ENCODE results near the gene PROP1. TPM values are rescaled to one million over a fixed set of nuclear protein-coding genes. Genes with fewer than 3 reads are reported as not detected.

Gene PROP1
- total and polyA plus RNA-seq, 4 donors, result not detected

DNA sequence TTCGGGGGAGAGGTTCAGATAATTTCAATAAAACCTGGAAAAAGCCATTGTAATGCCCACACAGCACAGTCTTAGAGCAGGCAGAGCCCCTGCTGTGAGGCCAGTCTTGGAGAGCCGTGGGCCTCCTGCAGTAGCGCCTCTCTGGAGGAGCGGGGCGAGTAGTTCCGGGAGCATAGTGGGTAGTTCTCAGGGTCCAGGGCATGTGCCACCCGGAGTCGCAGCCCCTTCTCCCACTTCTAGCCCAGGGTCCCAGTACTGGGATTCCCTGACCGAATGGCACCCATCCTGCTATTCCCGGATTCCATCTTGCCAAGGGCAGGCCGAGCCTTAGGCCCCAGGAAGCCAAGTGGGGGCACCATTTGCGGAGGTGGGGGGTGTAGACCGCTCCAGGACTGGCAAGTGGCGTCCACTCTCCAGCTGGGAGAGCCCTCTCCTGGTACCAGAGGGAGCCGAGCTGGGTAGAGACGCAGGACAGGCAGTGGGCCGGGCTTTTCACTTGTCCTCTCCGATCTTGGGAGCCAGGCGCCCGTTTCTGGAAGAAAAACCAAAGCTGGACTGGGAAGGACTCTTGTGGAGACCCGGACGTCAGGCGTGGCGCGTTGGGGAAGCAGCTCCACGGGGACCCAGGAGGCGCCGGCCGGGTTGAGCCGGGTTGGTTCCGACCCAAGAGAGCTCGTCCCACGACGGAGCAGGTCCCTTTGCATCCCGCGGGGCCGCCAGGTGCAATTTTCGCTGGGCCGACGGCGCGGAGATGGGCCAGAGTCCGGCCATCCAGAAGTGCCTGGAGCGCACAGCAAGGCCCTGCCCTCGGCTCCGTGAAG is 12.1 kb downstream of the PROP1 start:
- no peaks in the 10 kb centered on the region for H3K36me3 ChIP-seq (ENCODE audit: control insufficient read depth in 4 of 4, insufficient read depth in 3 of 4, low read depth in 1 of 4, low read length in 3 of 4)
- no peak for DNase-seq (ENCODE audit: low spot score)
- TF ChIP-seq EGR1 (IDR thresholded peaks at IDR 0.05; ENCODE audit: low read depth in 2 of 2) (no peak), CTCF (IDR thresholded peaks at IDR 0.05; ENCODE audit: low read depth, low read length, missing input control) (no peak), HNF4G (IDR thresholded peaks at IDR 0.05) (no peak), TAF1 (conservative IDR thresholded peaks at IDR 0.05) (no peak), FOXA1 (IDR thresholded peaks at IDR 0.05) (no peak), HNF4A (conservative IDR thresholded peaks at IDR 0.05) (no peak), RAD21 (IDR thresholded peaks at IDR 0.05) (no peak), REST (IDR thresholded peaks at IDR 0.05) (no peak)
- TF ChIP-seq, protein P1, sequence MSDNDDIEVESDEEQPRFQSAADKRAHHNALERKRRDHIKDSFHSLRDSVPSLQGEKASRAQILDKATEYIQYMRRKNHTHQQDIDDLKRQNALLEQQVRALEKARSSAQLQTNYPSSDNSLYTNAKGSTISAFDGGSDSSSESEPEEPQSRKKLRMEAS (IDR thresholded peaks at IDR 0.05), result no peak
- H3K4me1 ChIP-seq (ENCODE audit: control insufficient read depth in 4 of 4, insufficient read depth in 4 of 4, low read length in 3 of 4), result peaks cover 0 to 6% (median 2%) of the 10 kb centered on the region in 4 donors
- peaks cover 0 to 3% (median 0%) of the 10 kb centered on the region in 4 donors for H3K9me3 ChIP-seq (ENCODE audit: control insufficient read depth in 4 of 4, low read length in 3 of 4)
- 22% methylated on average over 46 of the region's 46 CpGs for WGBS
- no peak overlapping the region for H3K4me3 ChIP-seq (ENCODE audit: low read depth in 1 of 3, low read length in 3 of 3)
- H3K9ac ChIP-seq (ENCODE audit: low read depth in 1 of 2, low read length in 2 of 2), result no peak overlapping the region
- H3K27ac ChIP-seq (ENCODE audit: low read depth in 1 of 2, low read length in 2 of 2), result no peak overlapping the region
- peaks cover 2 to 10% (median 4%) of the 10 kb centered on the region in 4 donors for H3K27me3 ChIP-seq (ENCODE audit: control insufficient read depth in 4 of 4, insufficient read depth in 4 of 4, low read length in 3 of 4)

DNA sequence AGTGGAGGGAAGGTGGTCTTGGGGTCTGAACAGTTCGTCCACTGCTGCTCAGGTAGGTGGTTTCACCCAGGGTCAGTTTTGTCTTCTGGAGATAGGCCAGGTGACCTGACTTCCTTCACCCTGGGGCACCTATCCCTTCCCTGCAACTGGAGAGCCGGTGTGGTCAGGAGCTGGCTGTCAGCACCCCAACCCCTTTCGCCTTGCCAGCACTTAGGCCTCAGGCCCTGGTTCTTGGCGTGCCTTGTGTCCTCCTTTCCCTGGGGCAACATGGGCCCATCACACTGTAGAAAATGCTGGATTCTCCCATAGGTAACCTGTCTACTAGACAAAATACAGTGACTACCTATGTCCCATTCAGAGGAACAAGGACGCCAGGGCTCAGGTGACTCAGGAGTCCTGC is 13.1 kb downstream of the PROP1 start:
- DNase-seq (ENCODE audit: low spot score), result no peak
- 84% methylated on average over 5 of the region's 5 CpGs for WGBS
- Histone ChIP-seq H3K27ac (ENCODE audit: low read depth in 1 of 2, low read length in 2 of 2) (no peak overlapping the region), H3K4me1 (ENCODE audit: control insufficient read depth in 4 of 4, insufficient read depth in 4 of 4, low read length in 3 of 4) (peaks cover 0 to 6% (median 2%) of the 10 kb centered on the region in 4 donors), H3K9ac (ENCODE audit: low read depth in 1 of 2, low read length in 2 of 2) (no peak overlapping the region), H3K9me3 (ENCODE audit: control insufficient read depth in 4 of 4, low read length in 3 of 4) (peaks cover 0 to 3% (median 0%) of the 10 kb centered on the region in 4 donors), H3K27me3 (ENCODE audit: control insufficient read depth in 4 of 4, insufficient read depth in 4 of 4, low read length in 3 of 4) (peaks cover 2 to 10% (median 4%) of the 10 kb centered on the region in 4 donors), H3K36me3 (ENCODE audit: control insufficient read depth in 4 of 4, insufficient read depth in 3 of 4, low read depth in 1 of 4, low read length in 3 of 4) (no peaks in the 10 kb centered on the region), H3K4me3 (ENCODE audit: low read depth in 1 of 3, low read length in 3 of 3) (no peak overlapping the region)
- TF ChIP-seq, protein P1 (IDR thresholded peaks at IDR 0.05), result no peak
- TF ChIP-seq HNF4G (IDR thresholded peaks at IDR 0.05), result no peak
- no peak for TF ChIP-seq GABPA (IDR thresholded peaks at IDR 0.05 in 1 of 2, conservative IDR thresholded peaks at IDR 0.05 in 1 of 2)
- no peak for TF ChIP-seq ATF3 (IDR thresholded peaks at IDR 0.05)
- TF ChIP-seq REST (IDR thresholded peaks at IDR 0.05), result no peak
- no peak for TF ChIP-seq HNF4A (conservative IDR thresholded peaks at IDR 0.05)
- TF ChIP-seq NR2F2 (IDR thresholded peaks at IDR 0.05), result no peak
- no peak for TF ChIP-seq EGR1 (IDR thresholded peaks at IDR 0.05; ENCODE audit: low read depth in 2 of 2)
- TF ChIP-seq FOXA1 (IDR thresholded peaks at IDR 0.05), result no peak
- TF ChIP-seq, protein P2, sequence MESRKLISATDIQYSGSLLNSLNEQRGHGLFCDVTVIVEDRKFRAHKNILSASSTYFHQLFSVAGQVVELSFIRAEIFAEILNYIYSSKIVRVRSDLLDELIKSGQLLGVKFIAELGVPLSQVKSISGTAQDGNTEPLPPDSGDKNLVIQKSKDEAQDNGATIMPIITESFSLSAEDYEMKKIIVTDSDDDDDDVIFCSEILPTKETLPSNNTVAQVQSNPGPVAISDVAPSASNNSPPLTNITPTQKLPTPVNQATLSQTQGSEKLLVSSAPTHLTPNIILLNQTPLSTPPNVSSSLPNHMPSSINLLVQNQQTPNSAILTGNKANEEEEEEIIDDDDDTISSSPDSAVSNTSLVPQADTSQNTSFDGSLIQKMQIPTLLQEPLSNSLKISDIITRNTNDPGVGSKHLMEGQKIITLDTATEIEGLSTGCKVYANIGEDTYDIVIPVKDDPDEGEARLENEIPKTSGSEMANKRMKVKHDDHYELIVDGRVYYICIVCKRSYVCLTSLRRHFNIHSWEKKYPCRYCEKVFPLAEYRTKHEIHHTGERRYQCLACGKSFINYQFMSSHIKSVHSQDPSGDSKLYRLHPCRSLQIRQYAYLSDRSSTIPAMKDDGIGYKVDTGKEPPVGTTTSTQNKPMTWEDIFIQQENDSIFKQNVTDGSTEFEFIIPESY (IDR thresholded peaks at IDR 0.05), result no peak
- no peak for TF ChIP-seq TAF1 (conservative IDR thresholded peaks at IDR 0.05)
- no peak for TF ChIP-seq YY1 (IDR thresholded peaks at IDR 0.05)
- no peak for TF ChIP-seq JUND (IDR thresholded peaks at IDR 0.05)
- TF ChIP-seq RAD21 (IDR thresholded peaks at IDR 0.05), result no peak
- no peak for TF ChIP-seq FOXA2 (IDR thresholded peaks at IDR 0.05)
